Measurements from ENCODE around the gene USP1. TPM values are rescaled to one million over a fixed set of nuclear protein-coding genes. Genes with fewer than 3 reads are reported as not detected.

The USP1 gene
- total RNA-seq, 4 donors from 2014 or later: 14.6 to 31.3 (median 24.7) TPM

GRCh38 chr1:62492521-62492920 lies 55.7 kb downstream of the USP1 start:
- Histone ChIP-seq H3K36me3 (peaks cover 0 to 78% (median 0%) of the 10 kb centered on the region in 3 donors), H3K4me1 (no peaks in the 10 kb centered on the region)
- no peak for TF ChIP-seq CTCF (IDR thresholded peaks at IDR 0.05)
- TF ChIP-seq POLR2A (IDR thresholded peaks at IDR 0.05): no peak

GRCh38 chr1:62493656-62494055 lies 56.8 kb downstream of the USP1 start:
- H3K27me3 ChIP-seq: no peaks in the 10 kb centered on the region
- WGBS, 2 donors: 95 to 96% methylated on average over 3 of the region's 3 CpGs
- no peaks in the 10 kb centered on the region for H3K4me1 ChIP-seq
- intact Hi-C loops (cut with DNase I): no loop called here
- no peak for DNase-seq
- no peak overlapping the region for H3K27ac ChIP-seq
- TF ChIP-seq POLR2A (IDR thresholded peaks at IDR 0.05) (no peak), CTCF (IDR thresholded peaks at IDR 0.05) (no peak)
- peaks cover 0 to 71% (median 0%) of the 10 kb centered on the region in 3 donors for H3K36me3 ChIP-seq
- H3K4me3 ChIP-seq: no peak overlapping the region
- H3K9me3 ChIP-seq: no peaks in the 10 kb centered on the region

More at GRCh38 chr1:62492521-62492920, 55.7 kb downstream of the USP1 start:
- no peaks in the 10 kb centered on the region for H3K27me3 ChIP-seq
- WGBS, 2 donors: 84 to 88% methylated on average over 2 of the region's 2 CpGs
- H3K27ac ChIP-seq: no peak overlapping the region
- no peak for DNase-seq
- intact Hi-C loops (cut with DNase I): no loop called here
- no peak overlapping the region for H3K4me3 ChIP-seq
- H3K9me3 ChIP-seq: no peaks in the 10 kb centered on the region

- WGBS, 2 donors: 94 to 99% methylated on average over 4 of the region's 4 CpGs
- no peak for DNase-seq
- no peaks in the 10 kb centered on the region for H3K27me3 ChIP-seq
- no peak for TF ChIP-seq POLR2A (IDR thresholded peaks at IDR 0.05)
- no peak for TF ChIP-seq CTCF (IDR thresholded peaks at IDR 0.05)
- no peak overlapping the region for H3K27ac ChIP-seq
- no peaks in the 10 kb centered on the region for H3K4me1 ChIP-seq
- no peaks in the 10 kb centered on the region for H3K9me3 ChIP-seq
- intact Hi-C loops (cut with DNase I): no loop called here
- H3K36me3 ChIP-seq: peaks cover 0 to 70% (median 0%) of the 10 kb centered on the region in 3 donors
- no peak overlapping the region for H3K4me3 ChIP-seq
These were observed 57.3 kb downstream of the USP1 start for GRCh38 chr1:62494137-62494536.

GRCh38 chr1:62500210-62500609 lies 63.4 kb downstream of the USP1 start:
- no peak for DNase-seq
- Histone ChIP-seq H3K4me3 (no peak overlapping the region), H3K27me3 (no peaks in the 10 kb centered on the region), H3K9me3 (no peaks in the 10 kb centered on the region), H3K36me3 (peaks cover 0 to 40% (median 0%) of the 10 kb centered on the region in 3 donors), H3K27ac (no peak overlapping the region), H3K4me1 (no peaks in the 10 kb centered on the region)
- intact Hi-C loops (cut with DNase I): no loop called here
- no peak for TF ChIP-seq CTCF (IDR thresholded peaks at IDR 0.05)
- no peak for TF ChIP-seq POLR2A (IDR thresholded peaks at IDR 0.05)

Other genes with a start within 250 kb of the USP1 start
- gene L1TD1, start 242.2 kb upstream of the USP1 start, total RNA-seq: under 1 TPM in 2 of 4 donors, not detected in 2; under 0.01 to 0.08 TPM
- under 1 TPM in 1 of 4 donors, not detected in 3; 0.19 TPM for gene KANK4, start 117.6 kb upstream of the USP1 start, total RNA-seq
- gene ANGPTL3, start 160.5 kb downstream of the USP1 start, total RNA-seq: not detected